Mesodermal cell (in vitro differentiated cells): ENCODE measurements around the gene CYP11A1.
"Not testable (repeated sequence)": the region's sequence is repeated elsewhere in the genome, so short reads cannot be mapped to it uniquely, and the experiment has no call there.

ENCODE experiments used
- H3K27ac ChIP-seq: 2 replicates; pipeline ENCODE4 v1.7.0; 2013; ENCODE audit warnings: mild to moderate bottlenecking, low read depth, low read length, moderate library complexity; ENCODE audit not compliant: severe bottlenecking
- H3K36me3 ChIP-seq: 2 replicates; pipeline ENCODE4 v1.7.1; 2013; ENCODE audit warnings: mild to moderate bottlenecking, low read length, moderate library complexity; ENCODE audit not compliant: control insufficient read depth, insufficient read depth
- H3K4me1 ChIP-seq: one replicate; pipeline ENCODE4 v1.7.1; 2013; ENCODE audit warnings: mild to moderate bottlenecking, low read length; ENCODE audit not compliant: insufficient read depth, control insufficient read depth, poor library complexity, severe bottlenecking
- H3K4me3 ChIP-seq: 2 replicates; pipeline ENCODE4 v1.7.0; 2013; ENCODE audit warnings: low read length, control low read depth, mild to moderate bottlenecking; ENCODE audit not compliant: insufficient read depth, poor library complexity, severe bottlenecking; ENCODE audit errors: extremely low read depth
- H3K9me3 ChIP-seq: 2 replicates; pipeline ENCODE4 v1.7.1; 2013; ENCODE audit warnings: mild to moderate bottlenecking, low read length, moderate library complexity; ENCODE audit not compliant: control insufficient read depth
- WGBS, 2 experiments: methylation state at CpG; one replicate each; pipeline ENCODE4 v1.1.5; 2013; ENCODE audit warnings: missing lambda C conversion rate in 2 of 2; ENCODE audit not compliant: insufficient coverage in 2 of 2; 5-methylcytosine and 5-hydroxymethylcytosine counted together

The CYP11A1 gene

DNA sequence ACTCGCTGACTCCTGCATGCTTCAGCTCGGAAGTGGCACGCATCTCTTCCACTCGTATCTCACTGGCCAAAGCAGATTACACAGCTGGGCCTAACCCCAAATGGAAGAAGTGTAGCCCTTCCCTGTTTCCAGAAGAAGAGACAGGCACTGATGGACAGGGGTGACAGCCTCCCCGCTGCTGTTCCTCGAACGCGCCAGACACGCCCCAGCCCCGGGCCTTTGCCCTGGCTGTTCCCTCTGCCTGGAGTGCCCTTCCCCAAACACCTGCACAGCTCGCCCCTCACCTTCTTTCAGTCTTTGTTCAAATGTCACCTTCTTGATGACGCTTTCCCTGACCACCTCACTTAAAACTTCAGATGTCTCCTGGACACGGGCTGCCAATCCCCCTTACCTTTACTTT lies 26.0 kb upstream of the CYP11A1 start:
- WGBS, 2 experiments = 93 to 100% methylated on average over 11 to 13 of the region's 13 CpGs
- peaks cover 11% of the 10 kb centered on the region for H3K4me1 ChIP-seq
- H3K27ac ChIP-seq = no peak overlapping the region

DNA sequence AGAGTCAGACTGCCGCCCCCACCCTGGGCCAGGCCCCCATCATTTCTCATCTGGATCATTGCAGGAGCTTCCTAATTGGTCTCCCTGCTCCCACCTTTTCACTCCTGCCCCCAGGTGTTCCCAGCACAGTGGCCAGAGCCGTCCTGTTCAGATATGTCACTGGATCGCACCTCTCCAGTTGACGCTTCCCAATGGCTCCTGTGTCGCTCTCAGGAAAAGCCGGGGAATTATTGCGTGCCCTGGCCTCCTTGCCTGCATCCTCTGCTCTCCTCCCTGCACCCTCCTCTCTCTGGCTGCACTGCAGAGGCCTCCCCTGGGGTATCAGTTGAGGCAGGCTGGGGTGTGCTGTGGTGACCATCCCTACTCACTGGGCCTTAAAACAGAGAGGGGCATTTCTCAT lies 25.5 kb upstream of the CYP11A1 start:
- Histone ChIP-seq H3K4me1 (peaks cover 14% of the 10 kb centered on the region), H3K9me3 (no peaks in the 10 kb centered on the region), H3K36me3 (no peaks in the 10 kb centered on the region), H3K4me3 (no peak overlapping the region), H3K27ac (no peak overlapping the region)
- WGBS, 2 experiments = 94 to 95% methylated on average over 5 to 6 of the region's 7 CpGs

More for the DNA sequence above, 26.0 kb upstream of the CYP11A1 start:
- H3K4me3 ChIP-seq = no peak overlapping the region
- H3K9me3 ChIP-seq = no peaks in the 10 kb centered on the region
- no peaks in the 10 kb centered on the region for H3K36me3 ChIP-seq

DNA sequence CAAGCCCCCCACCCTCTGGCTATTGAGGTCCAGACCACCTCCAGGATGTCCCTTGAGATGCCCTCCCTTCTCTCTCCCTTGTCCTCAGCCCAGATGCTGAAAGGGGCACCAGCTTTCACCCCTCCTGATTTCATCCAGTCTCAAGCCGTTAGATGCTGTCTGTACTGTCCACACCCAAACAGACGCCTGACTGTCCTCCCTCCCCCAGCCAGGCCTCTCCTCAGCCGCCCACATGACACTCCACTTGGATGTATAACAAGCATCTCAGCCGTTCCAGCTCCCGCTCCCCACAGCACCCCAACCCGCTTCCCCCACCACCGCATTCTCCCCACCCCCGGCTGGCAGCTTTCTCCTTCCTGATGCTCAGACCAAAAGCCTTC lies 25.0 kb upstream of the CYP11A1 start:
- Histone ChIP-seq H3K4me1 (peaks cover 17% of the 10 kb centered on the region), H3K4me3 (no peak overlapping the region), H3K27ac (no peak overlapping the region), H3K9me3 (no peaks in the 10 kb centered on the region), H3K36me3 (no peaks in the 10 kb centered on the region)
- WGBS, 2 experiments = 75 to 80% methylated on average over 1 to 8 of the region's 8 CpGs

DNA sequence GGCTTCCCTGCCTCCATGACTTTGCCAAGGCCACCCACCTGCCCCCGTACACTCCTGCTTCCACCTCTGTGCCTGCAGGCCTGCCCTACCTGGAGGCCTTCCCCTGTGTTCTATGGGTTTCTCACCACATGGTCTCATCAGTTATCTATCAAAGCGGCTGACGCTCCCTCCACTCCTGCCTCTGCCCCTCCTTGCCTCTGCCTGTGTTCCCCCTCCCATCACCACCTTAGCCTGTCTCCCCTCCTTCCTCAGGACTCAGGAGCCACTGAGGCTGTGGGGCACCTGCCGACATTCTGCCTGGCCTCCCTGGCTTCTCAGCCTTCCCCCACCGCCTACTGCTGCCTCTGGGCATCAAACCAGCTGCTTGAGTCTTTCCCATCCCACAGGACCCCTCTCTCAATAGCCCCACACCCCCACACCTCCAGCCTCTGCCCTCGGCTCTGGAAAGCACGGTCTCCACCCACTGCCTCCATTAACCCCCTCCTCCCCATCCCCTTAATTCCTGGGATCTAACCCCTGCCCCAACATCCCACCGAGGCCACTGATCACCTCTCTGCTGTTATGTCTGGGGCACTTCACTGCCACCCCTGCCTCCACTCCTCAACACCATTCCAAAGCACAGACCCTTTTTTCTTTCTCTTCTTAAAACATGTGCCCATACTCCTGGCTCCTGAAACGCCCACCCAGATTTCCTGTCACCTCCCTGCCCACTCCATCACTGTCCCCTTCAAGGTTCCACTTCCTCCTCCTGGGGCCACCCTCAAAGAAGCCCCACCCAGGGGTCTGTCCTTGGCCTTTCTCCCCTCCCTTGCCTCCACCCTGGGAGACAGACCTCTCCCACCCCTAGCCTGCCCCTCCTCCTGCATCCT lies 24.4 kb upstream of the CYP11A1 start:
- Histone ChIP-seq H3K36me3 (no peaks in the 10 kb centered on the region), H3K27ac (no peak overlapping the region), H3K4me1 (peaks cover 14% of the 10 kb centered on the region), H3K4me3 (no peak overlapping the region), H3K9me3 (no peaks in the 10 kb centered on the region)
- WGBS, 2 experiments = 80 to 85% methylated on average over 6 to 9 of the region's 9 CpGs

DNA sequence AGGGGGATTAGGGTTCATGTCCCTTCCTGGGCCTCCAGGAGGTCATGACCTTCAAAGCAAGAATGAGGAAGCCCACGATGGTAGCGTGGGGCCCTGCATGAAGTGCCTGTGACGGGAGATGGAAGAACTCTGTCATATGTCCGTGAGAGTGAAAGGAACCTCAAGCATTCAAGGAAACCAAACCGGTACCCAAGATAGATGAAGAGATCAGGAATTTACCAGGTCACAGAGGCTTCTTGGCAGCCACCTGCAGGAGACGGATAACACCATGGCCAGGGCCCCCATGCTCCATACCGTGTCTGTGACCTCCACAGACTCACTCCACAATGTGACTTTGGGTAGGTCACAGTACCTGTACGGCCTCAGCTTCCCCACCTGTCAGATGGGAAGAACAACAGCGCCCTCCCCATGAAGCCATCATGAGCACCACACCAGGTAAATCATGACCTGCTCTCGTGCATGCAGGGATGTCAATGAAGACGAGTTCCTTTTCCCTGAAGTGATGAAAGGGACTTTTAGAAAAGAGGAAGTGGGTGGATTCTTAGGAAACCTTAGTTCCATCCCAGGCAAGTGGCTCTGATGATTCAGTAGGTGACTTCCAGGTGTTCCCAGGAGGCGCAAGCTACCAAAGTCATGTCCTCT lies 23.3 kb upstream of the CYP11A1 start:
- peaks cover 20% of the 10 kb centered on the region for H3K4me1 ChIP-seq
- H3K4me3 ChIP-seq = no peak overlapping the region
- 92 to 93% methylated on average over 11 to 12 of the region's 12 CpGs for WGBS, 2 experiments
- no peaks in the 10 kb centered on the region for H3K9me3 ChIP-seq
- H3K27ac ChIP-seq = no peak overlapping the region
- H3K36me3 ChIP-seq = no peaks in the 10 kb centered on the region

DNA sequence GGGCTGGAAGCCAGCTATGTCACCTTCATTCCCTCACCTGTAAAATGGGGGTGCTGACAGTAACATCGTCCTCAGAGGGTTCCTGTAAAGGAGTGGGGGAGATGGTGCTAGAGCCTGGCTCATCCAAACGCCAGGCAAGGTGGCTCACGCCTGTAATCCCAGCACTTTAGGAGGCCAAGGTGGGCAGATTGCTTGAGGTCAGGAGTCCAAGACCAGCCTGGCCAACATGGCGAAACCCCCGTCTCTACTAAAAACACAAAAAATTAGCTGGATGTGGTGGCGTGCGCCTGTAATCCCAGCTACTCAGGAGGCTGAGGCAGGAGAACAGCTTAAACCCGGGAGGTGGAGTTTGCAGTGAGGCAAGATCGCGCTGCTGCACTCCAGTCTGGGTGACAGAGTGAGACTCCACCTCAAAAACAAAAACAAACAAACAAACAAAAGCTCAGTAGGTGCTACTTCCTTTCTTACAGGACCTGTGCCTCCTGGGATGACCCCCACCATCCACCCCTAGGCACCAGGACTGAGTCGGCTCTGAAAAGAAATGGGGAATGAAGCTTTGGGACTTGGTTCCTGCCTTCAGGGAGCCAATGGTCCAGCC lies 22.7 kb upstream of the CYP11A1 start:
- not testable (repeated sequence) for H3K4me3 ChIP-seq, H3K36me3 ChIP-seq, H3K9me3 ChIP-seq, H3K27ac ChIP-seq
- 92 to 95% methylated on average over 7 of the region's 11 CpGs for WGBS, 2 experiments
- peaks cover 26% of the 10 kb centered on the region for H3K4me1 ChIP-seq

DNA sequence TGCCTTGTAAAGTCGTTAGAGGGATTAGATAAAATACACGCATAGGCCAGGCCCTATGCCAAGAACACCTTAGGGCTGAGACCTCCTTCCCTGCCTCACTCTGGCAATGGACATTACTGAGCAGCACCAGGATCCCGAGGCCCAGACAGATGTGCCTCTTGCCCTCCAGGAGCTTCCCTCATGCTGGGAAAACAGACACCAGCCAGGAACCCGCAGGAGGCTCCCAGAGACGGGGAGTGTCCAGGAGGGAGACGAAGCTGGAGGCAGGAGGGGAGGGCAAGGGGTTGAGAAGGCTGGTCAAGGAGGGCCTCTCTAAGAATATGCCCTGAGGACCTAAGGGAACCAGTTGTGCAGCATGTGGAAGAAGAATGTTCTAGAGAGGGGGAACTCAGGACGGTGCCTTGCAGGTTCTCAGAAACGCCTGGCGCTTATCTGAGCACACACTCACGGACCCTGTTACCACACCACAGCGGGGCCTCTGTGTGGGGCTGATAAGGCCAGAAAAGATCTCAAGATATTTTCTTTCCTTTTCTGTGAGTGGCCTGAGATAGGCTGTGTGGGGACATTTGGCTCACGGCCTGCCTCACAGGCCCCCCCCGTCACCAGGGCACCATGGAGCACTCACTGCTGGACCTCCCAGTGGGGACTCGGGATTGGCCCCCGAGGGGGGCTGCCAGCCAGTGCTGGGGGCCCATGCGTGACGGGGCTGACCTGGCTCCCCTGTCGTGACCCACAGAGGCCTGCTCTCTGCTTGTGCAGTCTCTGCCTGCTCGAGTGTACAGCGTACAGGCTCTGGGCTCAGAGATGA lies 22.0 kb upstream of the CYP11A1 start:
- Histone ChIP-seq H3K27ac (peak overlapping the region; percentile 1), H3K4me3 (no peak overlapping the region), H3K9me3 (no peaks in the 10 kb centered on the region), H3K36me3 (no peaks in the 10 kb centered on the region), H3K4me1 (peaks cover 30% of the 10 kb centered on the region)
- WGBS, 2 experiments = 89 to 90% methylated on average over 15 of the region's 20 CpGs

DNA sequence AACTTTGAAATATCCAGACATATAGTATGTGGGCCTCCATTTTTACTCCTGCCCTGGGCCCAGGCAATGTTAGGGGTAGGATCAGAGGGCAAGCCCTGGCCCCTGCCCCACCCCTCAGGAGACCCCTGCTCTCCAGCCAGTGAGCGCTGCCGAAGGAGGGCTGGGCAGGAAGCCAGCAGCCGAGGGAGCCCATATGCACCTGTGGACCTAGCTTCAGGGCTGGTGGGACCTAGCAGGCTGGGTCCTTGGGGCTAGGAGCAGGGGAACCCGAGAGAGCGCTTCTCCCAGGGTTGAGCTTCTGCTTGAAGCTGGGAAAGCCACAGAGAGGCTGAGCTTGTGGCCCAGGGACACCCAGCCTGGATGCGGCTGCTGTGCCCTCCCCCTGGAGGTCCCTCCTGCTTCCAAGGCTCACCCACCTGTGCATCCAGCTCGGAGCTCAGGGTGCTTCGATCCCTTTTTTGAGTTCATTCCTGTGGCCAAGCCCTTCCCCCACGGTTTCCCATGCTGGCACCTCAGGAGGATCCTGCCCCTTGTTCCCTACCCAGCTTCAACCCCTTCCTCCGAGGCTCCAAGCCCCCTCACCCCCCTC lies 21.0 kb upstream of the CYP11A1 start:
- no peak overlapping the region for H3K4me3 ChIP-seq
- H3K36me3 ChIP-seq = no peaks in the 10 kb centered on the region
- WGBS, 2 experiments = 92% methylated on average over 9 to 10 of the region's 10 CpGs
- peaks cover 30% of the 10 kb centered on the region for H3K4me1 ChIP-seq
- H3K27ac ChIP-seq = no peak overlapping the region
- no peaks in the 10 kb centered on the region for H3K9me3 ChIP-seq

DNA sequence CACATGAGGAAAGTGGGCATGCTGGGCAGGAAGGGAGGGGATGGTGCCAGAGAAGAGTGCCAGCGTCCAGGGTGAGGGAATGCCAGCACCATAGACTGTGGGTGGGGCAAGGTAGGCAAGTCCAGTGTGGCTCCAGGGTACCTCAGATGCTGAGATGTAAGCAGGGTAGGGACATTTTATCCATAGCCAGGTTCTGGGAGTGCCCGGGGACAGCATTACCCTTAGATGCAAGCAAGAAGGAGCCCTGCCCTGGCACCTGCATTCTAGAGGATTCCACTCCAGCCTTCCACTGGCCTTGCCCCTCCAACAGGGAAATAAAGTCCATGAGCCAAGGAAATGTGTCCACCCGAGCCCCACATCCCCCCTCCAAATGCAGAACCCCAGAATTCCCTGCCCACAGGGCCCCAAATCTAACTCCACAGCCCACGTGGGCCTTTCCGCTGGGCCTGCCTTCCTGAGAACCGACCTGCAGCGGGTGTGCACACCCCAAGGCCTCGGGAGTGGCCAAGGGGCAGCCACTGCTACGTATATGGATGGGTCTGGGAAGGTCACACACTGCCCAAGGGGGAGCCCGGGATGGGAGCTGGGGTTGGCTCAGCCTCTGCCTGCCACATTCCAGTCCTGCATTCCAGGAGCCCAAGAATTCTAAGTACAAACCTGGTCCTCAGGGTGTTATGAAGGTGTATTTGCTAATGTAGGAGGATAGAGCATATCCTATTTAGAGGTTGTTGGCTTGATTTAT lies 20.3 kb upstream of the CYP11A1 start:
- H3K36me3 ChIP-seq = no peaks in the 10 kb centered on the region
- WGBS, 2 experiments = 89 to 92% methylated on average over 4 to 9 of the region's 10 CpGs
- H3K4me3 ChIP-seq = no peak overlapping the region
- H3K4me1 ChIP-seq = peaks cover 30% of the 10 kb centered on the region
- H3K27ac ChIP-seq = no peak overlapping the region
- no peaks in the 10 kb centered on the region for H3K9me3 ChIP-seq

DNA sequence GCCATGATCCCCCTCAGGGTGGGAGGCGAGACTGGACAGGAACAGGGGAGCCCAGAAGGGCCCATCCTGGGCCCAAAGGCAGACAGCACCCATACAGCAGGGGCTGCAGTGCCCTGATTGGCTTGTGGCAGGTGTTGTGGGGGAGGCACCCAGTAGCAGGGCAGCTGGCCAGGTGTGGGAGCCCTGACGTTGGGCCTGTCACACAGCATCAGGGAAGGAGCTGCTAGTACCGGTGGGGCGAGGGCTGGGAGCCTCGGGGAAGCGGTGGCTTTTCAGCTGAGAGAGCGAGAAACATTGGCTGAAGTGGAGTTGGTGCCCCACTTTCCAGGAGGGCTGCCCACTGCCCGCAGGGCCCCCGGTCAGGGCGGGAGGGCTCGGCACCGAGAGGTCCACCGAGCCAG lies 19.7 kb upstream of the CYP11A1 start:
- Histone ChIP-seq H3K4me1 (peaks cover 30% of the 10 kb centered on the region), H3K9me3 (no peaks in the 10 kb centered on the region), H3K4me3 (no peak overlapping the region), H3K36me3 (no peaks in the 10 kb centered on the region), H3K27ac (no peak overlapping the region)
- 90 to 96% methylated on average over 11 of the region's 13 CpGs for WGBS, 2 experiments
